IPS DF 4.7 (cell line): Measurements from ENCODE around the gene CBX5.
"Not testable (repeated sequence)": the region's sequence is repeated elsewhere in the genome, so short reads cannot be mapped to it uniquely, and the experiment has no call there.

ENCODE experiments used
- DNase-seq: peaks from one replicate; pipeline ENCODE4 v3.0.0-alpha.2; 2013; ENCODE audit warnings: low spot score; ENCODE audit errors: extremely low read depth

The CBX5 gene

GRCh38 chr12:54270345-54270744 is 9.6 kb downstream of the CBX5 start:
- no peak for DNase-seq

GRCh38 chr12:54266852-54267251 is 13.1 kb downstream of the CBX5 start:
- no peak for DNase-seq

GRCh38 chr12:54265364-54265812 is 14.5 kb downstream of the CBX5 start:
- DNase-seq: no peak

- no peak for DNase-seq
Observed at GRCh38 chr12:54262403-54262925, 17.5 kb downstream of the CBX5 start.

- DNase-seq: no peak
Observed at GRCh38 chr12:54261815-54262402, 18.0 kb downstream of the CBX5 start.

GRCh38 chr12:54259194-54260011 is 20.5 kb downstream of the CBX5 start:
- DNase-seq: peak; percentile 92

GRCh38 chr12:54258201-54258681 is 21.7 kb downstream of the CBX5 start:
- DNase-seq: no peak

GRCh38 chr12:54257332-54257731 is 22.6 kb downstream of the CBX5 start:
- no peak for DNase-seq

- no peak for DNase-seq
Observed at GRCh38 chr12:54253240-54253639, 26.7 kb downstream of the CBX5 start.

- DNase-seq: no peak
Observed at GRCh38 chr12:54251667-54252284, 28.1 kb downstream of the CBX5 start.

GRCh38 chr12:54249489-54249888 is 30.4 kb downstream of the CBX5 start:
- DNase-seq: no peak

GRCh38 chr12:54246011-54246641 is 33.8 kb downstream of the CBX5 start:
- DNase-seq: no peak

- no peak for DNase-seq
Observed at GRCh38 chr12:54240971-54241588, 38.8 kb downstream of the CBX5 start.

- no peak for DNase-seq
Observed at GRCh38 chr12:54240129-54240528, 39.8 kb downstream of the CBX5 start.

GRCh38 chr12:54239620-54240019 is 40.3 kb downstream of the CBX5 start:
- no peak for DNase-seq

- no peak for DNase-seq
Observed at GRCh38 chr12:54238531-54238930, 41.4 kb downstream of the CBX5 start.

GRCh38 chr12:54232790-54233189 is 47.1 kb downstream of the CBX5 start:
- no peak for DNase-seq

- not testable (repeated sequence) for DNase-seq
Observed at GRCh38 chr12:54231269-54231668, 48.7 kb downstream of the CBX5 start.

- no peak for DNase-seq
Observed at GRCh38 chr12:54230555-54230954, 49.4 kb downstream of the CBX5 start.

- DNase-seq: no peak
Observed at GRCh38 chr12:54229624-54230212, 50.2 kb downstream of the CBX5 start.

- no peak for DNase-seq
Observed at GRCh38 chr12:54228471-54228870, 51.5 kb downstream of the CBX5 start.
